Dendritic cell treated with granulocyte-macrophage colony-stimulating factor and Interleukin-4, amounts not matched to agents 40 ng/mL and 50 ng/mL, for 4 days (primary cell): ENCODE data around the gene AGRN.
"Not testable (repeated sequence)": the region's sequence is repeated elsewhere in the genome, so short reads cannot be mapped to it uniquely, and the experiment has no call there.

ENCODE experiments used
- H3K27ac Mint-ChIP-seq: one replicate; pipeline ENCODE4 v1.8.0; 2022; ENCODE audit warnings: mild to moderate bottlenecking, mixed read lengths
- H3K27me3 Mint-ChIP-seq: one replicate; pipeline ENCODE4 v1.8.0; 2022; ENCODE audit warnings: mild to moderate bottlenecking, mixed read lengths
- H3K36me3 Mint-ChIP-seq: one replicate; pipeline ENCODE4 v1.8.0; 2022; ENCODE audit warnings: low read depth, mixed read lengths
- H3K4me1 Mint-ChIP-seq: one replicate; pipeline ENCODE4 v1.8.0; 2022; ENCODE audit warnings: low read depth, mixed read lengths
- H3K4me3 Mint-ChIP-seq: one replicate; pipeline ENCODE4 v1.8.0; 2022; ENCODE audit warnings: mild to moderate bottlenecking, moderate library complexity, mixed read lengths
- H3K9me3 Mint-ChIP-seq: one replicate; pipeline ENCODE4 v1.8.0; 2022; ENCODE audit warnings: mixed read lengths
- intact Hi-C: fragments of 100-400 bp; cut with micrococcal nuclease; formaldehyde crosslinking; loops from one replicate; pipeline ENCODE4 v1.15.0; 2022

The AGRN gene

GRCh38 chr1:1074631-1075147 lies 54.8 kb downstream of the AGRN start:
- intact Hi-C loops: no loop called here
- Mint-ChIP-seq H3K36me3 (no peaks in the 10 kb centered on the region), H3K27ac (no peak overlapping the region), H3K9me3 (no peaks in the 10 kb centered on the region), H3K4me1 (peaks cover 10% of the 10 kb centered on the region), H3K27me3 (peaks cover 24% of the 10 kb centered on the region), H3K4me3 (no peak overlapping the region)

DNA sequence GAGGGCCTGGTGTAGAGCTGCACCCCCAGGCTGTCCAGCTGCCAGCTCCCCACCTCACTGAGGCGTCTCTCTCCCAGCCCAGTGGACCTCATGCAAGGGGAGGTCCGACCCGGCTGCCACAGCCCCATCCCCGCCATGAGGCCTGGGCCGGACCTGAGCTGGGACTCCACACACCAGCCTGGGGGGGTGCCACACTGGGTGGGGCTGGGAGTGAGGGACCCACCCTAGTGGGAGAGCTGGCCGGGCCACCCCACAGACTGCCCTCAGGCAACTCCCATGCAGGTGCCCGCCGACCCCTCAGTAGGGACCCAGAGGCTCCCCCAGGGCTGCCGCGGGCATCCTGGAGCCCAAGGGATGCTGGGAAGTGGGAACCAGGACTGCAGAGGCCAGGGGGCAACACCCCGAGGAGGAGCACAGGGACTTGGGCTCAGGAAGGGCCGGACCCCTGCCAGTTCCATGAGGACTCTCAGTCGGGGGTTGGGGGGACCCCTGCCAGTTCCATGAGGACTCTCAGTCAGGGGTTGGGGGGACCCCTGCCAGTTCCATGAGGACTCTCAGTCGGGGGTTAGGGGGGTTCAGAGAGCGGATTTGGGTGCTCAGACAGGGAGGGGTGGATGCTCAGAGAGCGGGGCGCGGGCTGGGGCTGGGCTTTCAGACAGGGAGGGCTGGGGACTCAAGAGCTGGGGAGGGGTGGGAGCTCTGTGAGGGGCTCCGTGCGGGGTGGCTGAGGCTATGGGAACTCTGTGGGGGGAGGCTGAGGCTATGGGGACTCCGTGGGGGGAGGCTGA lies 55.4 kb downstream of the AGRN start:
- H3K27me3 Mint-ChIP-seq: peaks cover 23% of the 10 kb centered on the region
- no peak overlapping the region for H3K27ac Mint-ChIP-seq
- H3K4me1 Mint-ChIP-seq: peaks cover 11% of the 10 kb centered on the region
- no peaks in the 10 kb centered on the region for H3K9me3 Mint-ChIP-seq
- H3K4me3 Mint-ChIP-seq: no peak overlapping the region
- intact Hi-C loops: no loop called here
- no peaks in the 10 kb centered on the region for H3K36me3 Mint-ChIP-seq

DNA sequence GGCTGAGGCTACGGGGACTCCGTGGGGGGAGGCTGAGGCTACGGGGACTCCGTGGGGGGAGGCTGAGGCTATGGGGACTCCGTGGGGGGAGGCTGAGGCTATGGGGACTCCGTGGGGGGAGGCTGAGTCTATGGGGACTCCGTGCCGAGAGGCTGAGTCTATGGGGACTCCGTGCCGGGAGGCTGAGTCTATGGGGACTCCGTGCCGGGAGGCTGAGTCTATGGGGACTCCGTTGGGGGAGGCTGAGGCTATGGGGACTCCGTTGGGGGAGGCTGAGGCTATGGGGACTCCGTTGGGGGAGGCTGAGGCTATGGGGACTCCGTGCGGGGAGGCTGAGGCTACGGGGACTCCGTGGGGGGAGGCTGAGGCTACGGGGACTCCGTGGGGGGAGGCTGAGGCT lies 57.5 kb downstream of the AGRN start:
- peaks cover 12% of the 10 kb centered on the region for H3K4me1 Mint-ChIP-seq
- H3K27ac Mint-ChIP-seq, H3K36me3 Mint-ChIP-seq, H3K9me3 Mint-ChIP-seq, H3K4me3 Mint-ChIP-seq, intact Hi-C loops: not testable (repeated sequence)
- peaks cover 16% of the 10 kb centered on the region for H3K27me3 Mint-ChIP-seq

DNA sequence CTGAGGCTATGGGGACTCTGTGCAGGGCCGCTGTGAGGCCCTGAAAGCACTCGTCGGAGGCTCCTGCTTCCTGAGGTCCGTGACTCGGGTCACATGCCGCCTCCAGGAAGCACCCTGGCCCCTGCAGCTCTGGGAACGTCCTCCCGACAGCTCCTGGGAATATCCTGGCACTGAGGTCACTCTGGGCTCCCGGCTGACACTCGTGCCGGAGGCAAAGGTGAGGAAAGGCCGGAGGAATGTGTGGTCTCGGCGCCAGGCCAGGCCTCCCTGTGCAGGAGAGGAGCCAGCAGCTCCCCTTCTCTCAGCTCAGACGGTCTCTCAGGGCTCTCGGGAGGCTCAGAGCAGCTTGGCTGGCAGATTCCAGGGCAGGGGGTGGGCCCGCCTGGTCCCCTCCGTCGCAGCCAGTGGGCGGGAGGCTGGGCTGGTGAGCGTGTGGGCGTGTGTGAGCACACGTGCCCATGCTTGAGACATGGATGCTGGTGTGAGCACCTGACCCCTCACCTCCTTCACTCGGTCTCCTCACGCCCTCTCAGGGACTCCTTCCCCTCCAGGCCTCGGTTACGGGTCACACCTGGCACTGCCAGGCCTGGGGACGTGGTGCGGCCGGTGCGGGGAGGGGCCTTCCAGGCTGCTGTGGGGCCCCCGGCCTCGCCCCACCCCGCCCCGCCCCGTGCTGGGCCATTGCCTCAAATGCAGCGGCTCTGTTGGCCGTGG lies 59.6 kb downstream of the AGRN start:
- H3K4me1 Mint-ChIP-seq: peaks cover 12% of the 10 kb centered on the region
- H3K4me3 Mint-ChIP-seq: peak overlapping the region; percentile 46
- no peak overlapping the region for H3K27ac Mint-ChIP-seq
- intact Hi-C loops: no loop called here
- H3K27me3 Mint-ChIP-seq: peaks cover 15% of the 10 kb centered on the region
- no peaks in the 10 kb centered on the region for H3K9me3 Mint-ChIP-seq
- peaks cover 26% of the 10 kb centered on the region for H3K36me3 Mint-ChIP-seq

- Mint-ChIP-seq H3K27ac (no peak overlapping the region), H3K4me1 (peaks cover 12% of the 10 kb centered on the region), H3K4me3 (peak overlapping the region; percentile 42), H3K27me3 (peaks cover 14% of the 10 kb centered on the region), H3K36me3 (peaks cover 26% of the 10 kb centered on the region), H3K9me3 (no peaks in the 10 kb centered on the region)
- intact Hi-C loops: no loop called here
Measured at GRCh38 chr1:1080122-1080757, 60.3 kb downstream of the AGRN start.

DNA sequence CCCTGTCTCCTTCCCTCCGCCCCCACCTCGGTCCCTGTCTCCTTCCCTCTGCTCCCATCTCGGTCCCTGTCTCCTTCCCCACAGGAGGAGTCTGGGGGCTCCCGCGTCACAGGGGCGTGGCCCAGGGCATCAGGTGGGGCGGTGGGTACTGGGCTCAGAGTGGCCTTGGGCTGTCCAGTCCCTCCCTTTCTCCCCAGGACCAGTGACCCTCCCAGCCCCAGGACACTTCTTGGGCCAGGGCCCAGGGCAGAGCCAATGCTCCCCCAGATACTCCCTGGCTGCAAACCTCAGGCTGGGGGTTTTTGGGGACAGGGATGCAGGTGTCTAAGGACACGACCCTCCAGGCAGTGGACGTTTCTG lies 61.0 kb downstream of the AGRN start:
- H3K4me3 Mint-ChIP-seq: no peak overlapping the region
- peaks cover 12% of the 10 kb centered on the region for H3K4me1 Mint-ChIP-seq
- H3K27ac Mint-ChIP-seq: no peak overlapping the region
- H3K9me3 Mint-ChIP-seq: no peaks in the 10 kb centered on the region
- intact Hi-C loops: no loop called here
- H3K27me3 Mint-ChIP-seq: peaks cover 13% of the 10 kb centered on the region
- H3K36me3 Mint-ChIP-seq: peaks cover 26% of the 10 kb centered on the region

DNA sequence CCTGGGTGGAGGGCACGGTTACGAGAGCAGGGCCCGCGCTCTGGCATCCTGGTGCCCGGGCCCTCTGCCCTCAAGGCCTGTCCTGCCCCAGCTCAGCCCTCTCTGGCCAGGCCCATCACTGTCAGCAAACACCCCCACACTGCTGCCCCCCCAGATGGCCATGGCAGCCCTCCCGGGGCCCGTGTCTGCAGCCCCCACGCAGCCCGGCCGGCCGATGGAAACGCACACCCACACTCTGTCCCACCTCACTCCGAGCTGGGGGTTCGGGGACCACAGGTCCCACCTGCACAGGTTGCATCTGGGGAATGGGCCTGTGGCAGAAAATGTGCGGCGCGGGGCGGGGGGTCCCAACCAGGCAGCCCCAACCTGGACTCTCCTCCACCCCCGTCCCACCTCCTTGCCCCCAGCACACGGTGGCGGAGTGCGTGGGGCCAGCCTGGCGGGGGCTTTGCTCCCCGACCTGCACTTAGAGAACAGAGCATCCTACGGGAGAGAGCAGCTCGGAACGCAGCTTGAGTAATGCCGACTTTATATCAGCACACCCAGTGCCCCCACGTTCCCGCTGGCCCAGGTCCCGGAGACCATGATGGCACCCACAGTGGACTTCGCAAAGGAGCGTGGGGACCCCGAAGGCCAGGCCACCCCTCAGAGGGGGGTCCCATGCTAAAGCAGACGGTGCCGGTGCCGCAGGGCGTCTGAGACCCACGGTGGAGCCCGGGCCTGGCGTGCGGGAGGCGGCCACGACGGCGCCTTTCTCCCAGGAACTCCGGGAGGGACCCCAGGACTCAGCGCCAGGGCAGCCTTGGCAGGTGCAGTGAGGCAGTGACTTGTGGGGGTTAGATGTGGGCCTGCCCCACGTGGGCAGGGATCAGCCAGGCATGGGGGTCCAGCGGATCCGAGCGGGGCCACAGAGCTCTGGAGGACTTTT lies 61.7 kb downstream of the AGRN start:
- intact Hi-C loops: no loop called here
- Mint-ChIP-seq H3K27ac (no peak overlapping the region), H3K4me1 (peaks cover 12% of the 10 kb centered on the region)

DNA sequence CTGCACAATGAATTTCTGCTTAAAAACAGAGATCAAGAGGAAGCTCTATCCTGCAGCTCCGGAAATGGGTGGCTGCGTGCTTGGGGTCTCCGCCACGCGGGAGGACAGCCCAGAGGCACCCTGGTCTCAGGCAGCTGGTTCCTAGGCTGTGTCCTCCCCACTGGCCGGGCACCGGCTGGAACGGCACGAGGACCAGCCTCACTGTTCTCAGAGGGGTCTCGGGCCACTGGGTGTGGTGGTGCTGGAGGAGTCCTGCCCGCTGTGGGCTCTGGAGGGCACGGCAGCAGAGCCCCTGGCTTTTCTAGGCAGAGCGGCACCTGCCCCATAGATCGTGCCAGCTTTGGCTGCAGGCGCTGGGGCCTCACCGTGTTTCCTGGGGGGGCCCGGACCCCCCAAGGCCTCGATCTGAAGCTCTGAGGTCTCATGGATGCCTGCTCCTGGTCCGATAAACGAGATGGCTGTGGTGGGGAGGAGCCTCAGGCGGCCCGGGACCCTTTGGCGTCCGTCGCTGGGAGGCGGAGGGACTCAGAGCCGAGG lies 62.4 kb downstream of the AGRN start:
- H3K9me3 Mint-ChIP-seq: no peaks in the 10 kb centered on the region
- peaks cover 13% of the 10 kb centered on the region for H3K27me3 Mint-ChIP-seq
- H3K27ac Mint-ChIP-seq: no peak overlapping the region
- peaks cover 37% of the 10 kb centered on the region for H3K36me3 Mint-ChIP-seq
- H3K4me1 Mint-ChIP-seq: peaks cover 12% of the 10 kb centered on the region
- H3K4me3 Mint-ChIP-seq: no peak overlapping the region
- intact Hi-C loops: no loop called here

More for the DNA sequence above, 61.7 kb downstream of the AGRN start:
- no peak overlapping the region for H3K4me3 Mint-ChIP-seq
- H3K36me3 Mint-ChIP-seq: peaks cover 29% of the 10 kb centered on the region
- H3K27me3 Mint-ChIP-seq: peaks cover 13% of the 10 kb centered on the region
- no peaks in the 10 kb centered on the region for H3K9me3 Mint-ChIP-seq

DNA sequence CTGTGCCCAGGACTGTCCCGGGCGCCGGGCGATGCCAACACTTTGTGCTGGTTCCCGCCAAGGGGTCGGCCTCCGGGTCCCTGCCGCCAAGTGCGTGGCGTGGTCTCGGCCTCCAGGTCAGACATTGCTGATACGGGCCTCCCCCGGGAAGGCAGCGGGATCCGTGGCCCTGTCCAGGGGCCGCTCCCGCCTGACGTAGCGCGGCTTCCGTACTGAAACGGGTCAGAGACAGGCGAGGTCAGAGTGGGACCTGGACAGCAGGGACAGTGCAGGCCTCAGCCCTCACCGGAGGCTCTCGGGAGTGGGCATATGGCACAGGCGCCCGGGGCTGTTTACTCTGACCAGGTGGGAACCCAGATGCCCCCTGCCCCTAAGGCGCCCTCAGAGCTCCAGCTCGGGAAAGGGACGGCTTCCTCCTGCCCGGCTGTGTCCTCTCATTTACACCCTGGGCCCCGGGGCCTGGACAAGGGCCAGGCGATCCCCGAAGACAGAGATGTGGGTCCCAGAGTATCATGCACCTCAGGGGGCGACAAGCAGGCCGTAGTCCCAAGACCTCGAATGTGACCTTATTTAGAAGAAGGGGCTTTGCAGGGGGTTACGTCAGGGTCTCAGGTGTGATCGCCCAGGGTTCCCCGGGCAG lies 63.0 kb downstream of the AGRN start:
- Mint-ChIP-seq H3K4me3 (no peak overlapping the region), H3K27me3 (peaks cover 13% of the 10 kb centered on the region)

DNA sequence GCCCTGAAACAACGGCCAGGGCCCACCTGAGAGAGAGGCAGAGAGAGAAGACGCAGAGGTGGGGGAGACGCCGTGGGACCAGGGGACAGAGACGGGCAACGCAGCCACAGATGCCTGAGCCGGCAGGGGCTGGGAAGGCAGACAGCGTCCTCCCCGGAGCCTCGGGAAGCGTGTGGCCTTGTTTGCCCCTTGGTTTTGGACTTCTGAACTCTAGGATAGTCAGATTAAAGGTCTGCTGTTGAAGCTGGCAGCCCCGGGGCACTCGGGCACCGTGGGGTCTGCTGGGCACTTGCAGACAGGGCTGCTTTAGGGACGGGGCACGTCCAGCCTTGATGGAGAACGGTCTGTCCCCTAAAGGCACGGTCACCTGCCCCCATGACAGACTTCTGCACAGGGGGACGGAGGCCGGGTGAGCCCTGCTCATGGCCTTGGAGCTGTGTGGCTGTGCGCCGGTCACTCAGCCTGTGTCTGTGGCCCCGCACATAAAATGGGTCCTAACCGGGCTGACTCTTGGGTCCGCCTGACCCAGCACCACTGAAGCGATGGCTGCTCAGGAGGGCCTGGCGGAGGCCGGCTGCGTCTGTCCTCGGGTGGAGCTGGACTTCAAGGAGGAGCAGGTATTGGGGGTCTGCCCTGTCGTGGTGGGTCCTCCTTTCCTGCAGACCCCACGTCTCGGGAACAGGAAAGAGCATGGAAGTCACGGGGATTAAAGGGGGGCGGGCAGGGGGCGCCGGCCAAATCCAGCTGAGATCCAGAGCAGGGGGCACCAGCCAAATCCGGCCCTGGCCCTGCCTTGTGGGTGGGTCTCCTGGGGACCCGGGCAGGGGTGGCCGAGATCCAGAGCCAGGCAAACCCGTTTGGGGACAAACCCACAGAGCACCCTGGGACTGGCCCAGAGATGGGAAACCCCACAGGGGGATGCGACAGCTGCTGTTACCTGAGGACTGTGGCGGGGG lies 63.8 kb downstream of the AGRN start:
- intact Hi-C loops: no loop called here
- no peak overlapping the region for H3K27ac Mint-ChIP-seq
- peaks cover 13% of the 10 kb centered on the region for H3K27me3 Mint-ChIP-seq
- peaks cover 12% of the 10 kb centered on the region for H3K4me1 Mint-ChIP-seq
- peaks cover 37% of the 10 kb centered on the region for H3K36me3 Mint-ChIP-seq
- no peak overlapping the region for H3K4me3 Mint-ChIP-seq
- H3K9me3 Mint-ChIP-seq: no peaks in the 10 kb centered on the region

More for the DNA sequence above, 63.0 kb downstream of the AGRN start:
- Mint-ChIP-seq H3K27ac (no peak overlapping the region), H3K4me1 (peaks cover 12% of the 10 kb centered on the region), H3K36me3 (peaks cover 37% of the 10 kb centered on the region), H3K9me3 (no peaks in the 10 kb centered on the region)
- intact Hi-C loops: no loop called here

GRCh38 chr1:1084372-1085170 lies 64.7 kb downstream of the AGRN start:
- Mint-ChIP-seq H3K9me3 (no peaks in the 10 kb centered on the region), H3K36me3 (peaks cover 37% of the 10 kb centered on the region), H3K4me3 (no peak overlapping the region), H3K27me3 (peaks cover 9% of the 10 kb centered on the region), H3K27ac (no peak overlapping the region), H3K4me1 (peaks cover 8% of the 10 kb centered on the region)
- intact Hi-C loops: no loop called here
